SK-N-SH (cell line): ENCODE measurements around the gene HOXC11. TPM values are rescaled to one million over a fixed set of nuclear protein-coding genes. Genes with fewer than 3 reads are reported as not detected.

ENCODE experiments used
- CTCF ChIA-PET: fragments of 300-600, 350-600 bp; formaldehyde crosslinking; extraction: SDS; loops from one replicate; lab custom pipeline; 2021; lab: Yijun Ruan, JAX
- POLR2A ChIA-PET: fragments of 350-600 bp; sonication (Branson Sonifier 250); formaldehyde crosslinking; extraction: SDS; loops from one replicate; lab custom pipeline; 2020; ENCODE audit warnings: antibody characterized with exemption, inconsistent platforms; lab: Yijun Ruan, JAX
- DNase-seq: peaks from one replicate; pipeline ENCODE4 v3.0.0; 2012
- H2AFZ ChIP-seq: fragments of 200-600 bp; sonication (generic); 2 replicates; pipeline ENCODE4 v1.8.1; 2016; ENCODE audit warnings: antibody characterized with exemption, mild to moderate bottlenecking, low read depth
- H3F3A ChIP-seq: fragments of 200-600 bp; sonication (generic); replicated peaks from 2 replicates; pipeline ENCODE3; 2016; ENCODE audit warnings: antibody characterized with exemption, mild to moderate bottlenecking; ENCODE audit not compliant: insufficient read depth
- H3K27ac ChIP-seq, 2 experiments: fragments of 200-500 bp in 1 of 2; fragments of 200-600 bp in 1 of 2; sonication (Bioruptor generic) in 1 of 2; sonication (generic), shearing (Covaris generic) in 1 of 2; 2 replicates each; pipeline versions ENCODE4 v1.5.1 to v1.6.1; 2014 to 2016; ENCODE audit warnings: low read depth in 2 of 2, inconsistent platforms in 1 of 2, low read length in 1 of 2, mild to moderate bottlenecking in 1 of 2, mixed read lengths in 1 of 2
- H3K27me3 ChIP-seq: fragments of 200-600 bp; sonication (generic), shearing (Covaris generic); 2 replicates; pipeline ENCODE4 v1.6.1; 2016; ENCODE audit warnings: mixed run types; ENCODE audit not compliant: insufficient read depth
- H3K36me3 ChIP-seq, 2 experiments: fragments of 200-500 bp in 1 of 2; fragments of 200-600 bp in 1 of 2; sonication (Bioruptor generic) in 1 of 2; sonication (generic) in 1 of 2; replicated peaks in 1 of 2; 2 replicates each; pipeline versions ENCODE3 to v1.5.1; 2014 to 2016; ENCODE audit warnings: low read length in 1 of 2, mild to moderate bottlenecking in 1 of 2; ENCODE audit not compliant: insufficient read depth in 2 of 2, control insufficient read depth in 1 of 2
- H3K4me1 ChIP-seq, 2 experiments: fragments of 200-500 bp in 1 of 2; fragments of 200-600 bp in 1 of 2; sonication (Bioruptor generic) in 1 of 2; sonication (generic), shearing (Covaris generic) in 1 of 2; 2 replicates each; pipeline versions ENCODE4 v1.5.1 to v1.6.1; 2014 to 2016; ENCODE audit warnings: low read depth in 1 of 2, low read length in 1 of 2, mixed run types in 1 of 2; ENCODE audit not compliant: insufficient read depth in 2 of 2, control insufficient read depth in 1 of 2
- H3K4me2 ChIP-seq: fragments of 200-600 bp; sonication (generic), shearing (Covaris generic); 2 replicates; pipeline ENCODE4 v1.6.1; 2017; ENCODE audit warnings: mixed run types
- H3K4me3 ChIP-seq, 2 experiments: fragments of 200-500 bp in 1 of 2; fragments of 200-600 bp in 1 of 2; sonication (Bioruptor generic) in 1 of 2; sonication (generic), shearing (Covaris generic) in 1 of 2; 2 replicates each; pipeline versions ENCODE4 v1.5.1 to v1.8.1; 2014 to 2016; ENCODE audit warnings: low read depth in 2 of 2, inconsistent platforms in 1 of 2, low read length in 1 of 2, mild to moderate bottlenecking in 1 of 2, mixed read lengths in 1 of 2, moderate library complexity in 1 of 2
- H3K79me2 ChIP-seq: fragments of 200-600 bp; sonication (generic); 2 replicates; pipeline ENCODE4 v1.8.1; 2017; ENCODE audit warnings: mild to moderate bottlenecking; ENCODE audit not compliant: insufficient read depth
- H3K9ac ChIP-seq: fragments of 200-600 bp; sonication (generic); 2 replicates; pipeline ENCODE4 v1.6.1; 2017; ENCODE audit warnings: mixed run types
- H3K9me2 ChIP-seq: fragments of 200-600 bp; sonication (generic); 2 replicates; pipeline ENCODE4 v1.6.1; 2017; ENCODE audit warnings: mixed run types
- H3K9me3 ChIP-seq: fragments of 200-600 bp; sonication (generic); 2 replicates; pipeline ENCODE4 v1.6.1; 2017; ENCODE audit warnings: mixed run types, mild to moderate bottlenecking, moderate library complexity
- H4K20me1 ChIP-seq: fragments of 200-600 bp; sonication (generic); 2 replicates; pipeline ENCODE4 v1.6.1; 2017; ENCODE audit warnings: mild to moderate bottlenecking, mixed run types; ENCODE audit not compliant: insufficient read depth
- CHD2 ChIP-seq: fragments of 150-350 bp; IDR thresholded peaks from 2 replicates; pipeline ENCODE4 v1.6.1; 2018; ENCODE audit warnings: low read length; ENCODE audit not compliant: partially characterized antibody
- ELF1 ChIP-seq: IDR thresholded peaks from 2 replicates; pipeline ENCODE4 v1.4.0; 2012
- EP300 ChIP-seq, 2 experiments: IDR thresholded peaks; 2 replicates each; pipeline versions ENCODE4 v1.4.0 to v1.6.1; 2012; ENCODE audit warnings: borderline replicate concordance in 1 of 2, low read depth in 1 of 2, low read length in 1 of 2
- FOSL2 ChIP-seq: IDR thresholded peaks from 2 replicates; pipeline ENCODE4 v1.4.0; 2012; ENCODE audit warnings: low read depth, mild to moderate bottlenecking, moderate library complexity, borderline replicate concordance
- FOXM1 ChIP-seq: IDR thresholded peaks from 2 replicates; pipeline ENCODE4 v1.4.0; 2012; ENCODE audit warnings: low read depth, mild to moderate bottlenecking
- GATA2 ChIP-seq: sonication (generic); formaldehyde crosslinking; IDR thresholded peaks from 2 replicates; pipeline ENCODE4 v1.5.0; 2020; ENCODE audit warnings: mild to moderate bottlenecking, missing genetic modification reagents
- NRF1 ChIP-seq: IDR thresholded peaks from 2 replicates; pipeline ENCODE4 v1.6.1; 2012; ENCODE audit warnings: low read depth, mild to moderate bottlenecking, low read length
- POLR2AphosphoS5 ChIP-seq: IDR thresholded peaks from 2 replicates; pipeline ENCODE4 v1.6.1; 2012; ENCODE audit warnings: low read depth, low read length
- SMC3 ChIP-seq: IDR thresholded peaks from 2 replicates; pipeline ENCODE4 v1.6.1; 2012; ENCODE audit warnings: low read depth, low read length, improper control_type of control experiment
- ZBTB33 ChIP-seq: IDR thresholded peaks from 2 replicates; pipeline ENCODE4 v1.4.0; 2012; ENCODE audit warnings: low read depth, borderline replicate concordance
- WGBS: methylation state at CpG from one replicate; pipeline ENCODE4 v1.1.6; 2017; ENCODE audit warnings: low lambda C conversion rate; 5-methylcytosine and 5-hydroxymethylcytosine counted together
- polyA plus RNA-seq, 3 experiments: library from polyadenylated mRNA; depleted of rRNA; stranded (reverse); fragments of >200 nt; gene quantifications; 2 replicates each; pipeline ENCODE4 v1.2.3, GENCODE V29; 2012
- TF ChIP-seq, protein P1 (sequence below): fragments of 150-350 bp; IDR thresholded peaks from 2 replicates; pipeline ENCODE4 v1.6.1; 2017; ENCODE audit warnings: antibody characterized with exemption, low read length, low read depth, borderline replicate concordance
- TF ChIP-seq, protein P2 (sequence below): IDR thresholded peaks from 2 replicates; pipeline ENCODE4 v1.4.0; 2012; ENCODE audit warnings: low read depth, borderline replicate concordance
- TF ChIP-seq, protein P3 (sequence below): fragments of 200-600 bp; sonication (generic); IDR thresholded peaks from 2 replicates; pipeline ENCODE4 v1.6.1; 2017; ENCODE audit warnings: antibody characterized with exemption, mild to moderate bottlenecking, moderate library complexity
- TF ChIP-seq, protein P4 (sequence below): IDR thresholded peaks from 2 replicates; pipeline ENCODE4 v1.6.1; 2012; ENCODE audit warnings: mild to moderate bottlenecking, low read depth, low read length, moderate library complexity

The HOXC11 gene
- polyA plus RNA-seq, 1 of the 3 experiments (the other 2 are of a cell fraction), result not detected

DNA sequence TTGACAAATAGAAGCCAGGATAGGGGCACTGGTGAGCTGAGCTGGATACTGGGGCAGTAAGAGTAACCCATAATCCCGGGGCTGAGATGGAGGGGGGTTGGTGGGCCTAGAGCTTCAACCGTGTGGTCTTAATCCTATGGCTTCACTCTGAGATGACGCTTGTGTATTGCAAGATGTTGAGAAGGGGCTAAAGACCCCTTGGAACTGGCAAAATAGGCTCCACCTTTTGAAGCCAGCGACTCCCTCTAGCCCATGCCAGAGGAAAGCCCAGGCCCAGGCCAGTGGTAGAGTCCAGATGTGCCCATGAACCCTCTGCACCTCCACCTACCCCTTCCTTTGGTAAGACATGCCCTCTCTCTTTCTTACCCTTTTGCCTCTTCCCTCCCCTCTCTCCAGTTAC is 13.6 kb upstream of the HOXC11 start:
- no peaks in the 10 kb centered on the region for H4K20me1 ChIP-seq
- CTCF ChIA-PET, result interaction anchor here (0.8 to 1.5 kb wide), 7 partner anchors 14 to 255 kb away, joined by 3 to 5 read pairs (median 3); partner anchors contain the start of gene HOXC10
- H3K9me3 ChIP-seq, result no peaks in the 10 kb centered on the region
- no peaks in the 10 kb centered on the region for H3K36me3 ChIP-seq
- no peak overlapping the region for H2AFZ ChIP-seq
- H3K4me3 ChIP-seq, result no peak overlapping the region
- 6% methylated on average over 4 of the region's 4 CpGs for WGBS
- H3K27me3 ChIP-seq, result peaks cover 98% of the 10 kb centered on the region
- no peak overlapping the region for H3K4me2 ChIP-seq
- H3K79me2 ChIP-seq, result no peaks in the 10 kb centered on the region
- no peak overlapping the region for H3K27ac ChIP-seq
- TF ChIP-seq, protein P1, sequence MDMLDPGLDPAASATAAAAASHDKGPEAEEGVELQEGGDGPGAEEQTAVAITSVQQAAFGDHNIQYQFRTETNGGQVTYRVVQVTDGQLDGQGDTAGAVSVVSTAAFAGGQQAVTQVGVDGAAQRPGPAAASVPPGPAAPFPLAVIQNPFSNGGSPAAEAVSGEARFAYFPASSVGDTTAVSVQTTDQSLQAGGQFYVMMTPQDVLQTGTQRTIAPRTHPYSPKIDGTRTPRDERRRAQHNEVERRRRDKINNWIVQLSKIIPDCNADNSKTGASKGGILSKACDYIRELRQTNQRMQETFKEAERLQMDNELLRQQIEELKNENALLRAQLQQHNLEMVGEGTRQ, result no peak
- no peak for TF ChIP-seq EP300 (IDR thresholded peaks at IDR 0.05; ENCODE audit: borderline replicate concordance in 1 of 2, low read depth in 1 of 2, low read length in 1 of 2)
- TF ChIP-seq, protein P2, sequence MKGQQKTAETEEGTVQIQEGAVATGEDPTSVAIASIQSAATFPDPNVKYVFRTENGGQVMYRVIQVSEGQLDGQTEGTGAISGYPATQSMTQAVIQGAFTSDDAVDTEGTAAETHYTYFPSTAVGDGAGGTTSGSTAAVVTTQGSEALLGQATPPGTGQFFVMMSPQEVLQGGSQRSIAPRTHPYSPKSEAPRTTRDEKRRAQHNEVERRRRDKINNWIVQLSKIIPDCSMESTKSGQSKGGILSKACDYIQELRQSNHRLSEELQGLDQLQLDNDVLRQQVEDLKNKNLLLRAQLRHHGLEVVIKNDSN, result no peak
- TF ChIP-seq, protein P3, sequence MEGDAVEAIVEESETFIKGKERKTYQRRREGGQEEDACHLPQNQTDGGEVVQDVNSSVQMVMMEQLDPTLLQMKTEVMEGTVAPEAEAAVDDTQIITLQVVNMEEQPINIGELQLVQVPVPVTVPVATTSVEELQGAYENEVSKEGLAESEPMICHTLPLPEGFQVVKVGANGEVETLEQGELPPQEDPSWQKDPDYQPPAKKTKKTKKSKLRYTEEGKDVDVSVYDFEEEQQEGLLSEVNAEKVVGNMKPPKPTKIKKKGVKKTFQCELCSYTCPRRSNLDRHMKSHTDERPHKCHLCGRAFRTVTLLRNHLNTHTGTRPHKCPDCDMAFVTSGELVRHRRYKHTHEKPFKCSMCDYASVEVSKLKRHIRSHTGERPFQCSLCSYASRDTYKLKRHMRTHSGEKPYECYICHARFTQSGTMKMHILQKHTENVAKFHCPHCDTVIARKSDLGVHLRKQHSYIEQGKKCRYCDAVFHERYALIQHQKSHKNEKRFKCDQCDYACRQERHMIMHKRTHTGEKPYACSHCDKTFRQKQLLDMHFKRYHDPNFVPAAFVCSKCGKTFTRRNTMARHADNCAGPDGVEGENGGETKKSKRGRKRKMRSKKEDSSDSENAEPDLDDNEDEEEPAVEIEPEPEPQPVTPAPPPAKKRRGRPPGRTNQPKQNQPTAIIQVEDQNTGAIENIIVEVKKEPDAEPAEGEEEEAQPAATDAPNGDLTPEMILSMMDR, result no peak
- no peak for TF ChIP-seq POLR2AphosphoS5
- TF ChIP-seq FOXM1, result no peak
- TF ChIP-seq ZBTB33, result no peak
- no peak for TF ChIP-seq CHD2
- no peak for TF ChIP-seq NRF1
- no peak for TF ChIP-seq FOSL2
- TF ChIP-seq ELF1, result no peak
- TF ChIP-seq GATA2, result no peak
- TF ChIP-seq, protein P4, sequence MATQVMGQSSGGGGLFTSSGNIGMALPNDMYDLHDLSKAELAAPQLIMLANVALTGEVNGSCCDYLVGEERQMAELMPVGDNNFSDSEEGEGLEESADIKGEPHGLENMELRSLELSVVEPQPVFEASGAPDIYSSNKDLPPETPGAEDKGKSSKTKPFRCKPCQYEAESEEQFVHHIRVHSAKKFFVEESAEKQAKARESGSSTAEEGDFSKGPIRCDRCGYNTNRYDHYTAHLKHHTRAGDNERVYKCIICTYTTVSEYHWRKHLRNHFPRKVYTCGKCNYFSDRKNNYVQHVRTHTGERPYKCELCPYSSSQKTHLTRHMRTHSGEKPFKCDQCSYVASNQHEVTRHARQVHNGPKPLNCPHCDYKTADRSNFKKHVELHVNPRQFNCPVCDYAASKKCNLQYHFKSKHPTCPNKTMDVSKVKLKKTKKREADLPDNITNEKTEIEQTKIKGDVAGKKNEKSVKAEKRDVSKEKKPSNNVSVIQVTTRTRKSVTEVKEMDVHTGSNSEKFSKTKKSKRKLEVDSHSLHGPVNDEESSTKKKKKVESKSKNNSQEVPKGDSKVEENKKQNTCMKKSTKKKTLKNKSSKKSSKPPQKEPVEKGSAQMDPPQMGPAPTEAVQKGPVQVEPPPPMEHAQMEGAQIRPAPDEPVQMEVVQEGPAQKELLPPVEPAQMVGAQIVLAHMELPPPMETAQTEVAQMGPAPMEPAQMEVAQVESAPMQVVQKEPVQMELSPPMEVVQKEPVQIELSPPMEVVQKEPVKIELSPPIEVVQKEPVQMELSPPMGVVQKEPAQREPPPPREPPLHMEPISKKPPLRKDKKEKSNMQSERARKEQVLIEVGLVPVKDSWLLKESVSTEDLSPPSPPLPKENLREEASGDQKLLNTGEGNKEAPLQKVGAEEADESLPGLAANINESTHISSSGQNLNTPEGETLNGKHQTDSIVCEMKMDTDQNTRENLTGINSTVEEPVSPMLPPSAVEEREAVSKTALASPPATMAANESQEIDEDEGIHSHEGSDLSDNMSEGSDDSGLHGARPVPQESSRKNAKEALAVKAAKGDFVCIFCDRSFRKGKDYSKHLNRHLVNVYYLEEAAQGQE, result no peak
- no peak for TF ChIP-seq SMC3
- TF ChIP-seq, all 33 proteins: peak for 0
- H3F3A ChIP-seq, result no peaks in the 10 kb centered on the region
- H3K9me2 ChIP-seq, result no peaks in the 10 kb centered on the region
- no peak overlapping the region for H3K9ac ChIP-seq
- no peak for DNase-seq
- no peaks in the 10 kb centered on the region; a peak in 1 of 4 replicates for H3K4me1 ChIP-seq
- POLR2A ChIA-PET, result interaction anchor here (0.6 kb wide), 1 partner anchor 67 kb away, joined by 3 read pairs; no protein-coding TSS in a partner anchor
